IPS-NIHi11 (cell line): ENCODE measurements around the gene SSC5D.

Experiments used
- DNase-seq: peaks from one replicate; pipeline ENCODE4 v3.0.0; 2012; ENCODE audit warnings: mixed read lengths, low spot score

The SSC5D gene

GRCh38 chr19:55554741-55555152, 66.5 kb downstream of the SSC5D start:
- DNase-seq = peak; percentile 39

GRCh38 chr19:55559684-55560083, 71.4 kb downstream of the SSC5D start:
- DNase-seq = no peak

GRCh38 chr19:55563261-55563690, 75.0 kb downstream of the SSC5D start:
- peak; percentile 20 for DNase-seq

GRCh38 chr19:55566823-55567222, 78.6 kb downstream of the SSC5D start:
- no peak for DNase-seq

GRCh38 chr19:55567708-55568328, 79.6 kb downstream of the SSC5D start:
- no peak for DNase-seq
